Psoas muscle (tissue), 8 donors: Measurements from ENCODE around the gene PRSS33. TPM values are rescaled to one million over a fixed set of nuclear protein-coding genes. Genes with fewer than 3 reads are reported as not detected.

Experiments
- ATAC-seq, 4 donors: fragments of 200-7000 bp; cut with Tn5 transposase; one replicate each; pipeline ENCODE4 v1.9.1; 2020; ENCODE audit warnings: moderate library complexity in 3 of 4, mild to moderate bottlenecking in 2 of 4
- DNase-seq, 2 donors: peaks; one replicate each; pipeline ENCODE4 v3.0.0-alpha.2; 2020
- H3K27ac ChIP-seq: fragments of 200-600 bp; one replicate; pipeline ENCODE4 v1.8.0; 2022
- H3K27me3 ChIP-seq, 3 donors: fragments of 200-600 bp in 1 of 3; one replicate each; pipeline versions ENCODE4 v1.6.1 to v1.8.0; 2013 to 2022; ENCODE audit warnings: low read length in 2 of 3, mild to moderate bottlenecking in 2 of 3, moderate library complexity in 1 of 3; ENCODE audit not compliant: insufficient read depth in 3 of 3
- H3K36me3 ChIP-seq, 2 donors: fragments of 200-600 bp in 1 of 2; one replicate each; pipeline versions ENCODE4 v1.6.1 to v1.8.0; 2013 to 2022; ENCODE audit warnings: low read depth in 1 of 2, mild to moderate bottlenecking in 1 of 2, moderate library complexity in 1 of 2; ENCODE audit not compliant: insufficient read depth in 1 of 2
- H3K4me1 ChIP-seq: fragments of 200-600 bp; one replicate; pipeline ENCODE4 v1.8.0; 2022
- H3K4me3 ChIP-seq: fragments of 200-600 bp; one replicate; pipeline ENCODE4 v1.8.0; 2022; ENCODE audit warnings: mild to moderate bottlenecking
- H3K9me3 ChIP-seq: fragments of 200-600 bp; one replicate; pipeline ENCODE4 v1.8.0; 2022
- WGBS, 3 donors: extraction: QIAGEN DNeasy Blood & Tissue Kit; methylation state at CpG; one replicate each; pipeline versions ENCODE4 v1.1.6 to v1.1.7; 2013; 5-methylcytosine and 5-hydroxymethylcytosine counted together
- intact Hi-C, 2 donors: fragments of 100-400 bp; cut with DNase I; formaldehyde crosslinking; loops; one replicate each; pipeline versions ENCODE4 v1.11.0 to v1.14.2; 2022
- polyA plus RNA-seq, 3 donors: library from polyadenylated mRNA; stranded (reverse); fragments of 200-250 nt; gene quantifications; one replicate each; pipeline ENCODE4 v1.2.3, GENCODE V29; 2013
- total RNA-seq, 4 donors: library from RNA; stranded (reverse); fragmentation: NEBNext Ultra II Directional in 2 of 4; extraction: Animal tissue kit (Norgen Biotek cat#: 25700) in 2 of 4; gene quantifications; one replicate each; pipeline versions ENCODE4 v1.2.1 to v1.2.4, GENCODE V29; 2021 to 2023
- TF ChIP-seq, protein P1 (sequence below): fragments of 200-600 bp; IDR thresholded peaks from one replicate; pipeline ENCODE4 v1.8.0; 2022; ENCODE audit warnings: antibody characterized with exemption
- donor health status: healthy with polysubstance abuse.
- donor health status: DM: no; HTN: no; CAD: no; lungs with moderate emphysema.
- donor health status: Bipolar disorder and iron deficiency.
- donor health status: healthy.
- donor health status: DM: yes; HTN: yes; CAD: no.
- donor health status: DM: no; HTN: no; CAD: no.
- donor health status: DM: no; HTN: no; CAD: no.
- donor health status: DM: yes; HTN: yes; CAD: no.

The PRSS33 gene
- total and polyA plus RNA-seq, 7 donors = not detected

DNA sequence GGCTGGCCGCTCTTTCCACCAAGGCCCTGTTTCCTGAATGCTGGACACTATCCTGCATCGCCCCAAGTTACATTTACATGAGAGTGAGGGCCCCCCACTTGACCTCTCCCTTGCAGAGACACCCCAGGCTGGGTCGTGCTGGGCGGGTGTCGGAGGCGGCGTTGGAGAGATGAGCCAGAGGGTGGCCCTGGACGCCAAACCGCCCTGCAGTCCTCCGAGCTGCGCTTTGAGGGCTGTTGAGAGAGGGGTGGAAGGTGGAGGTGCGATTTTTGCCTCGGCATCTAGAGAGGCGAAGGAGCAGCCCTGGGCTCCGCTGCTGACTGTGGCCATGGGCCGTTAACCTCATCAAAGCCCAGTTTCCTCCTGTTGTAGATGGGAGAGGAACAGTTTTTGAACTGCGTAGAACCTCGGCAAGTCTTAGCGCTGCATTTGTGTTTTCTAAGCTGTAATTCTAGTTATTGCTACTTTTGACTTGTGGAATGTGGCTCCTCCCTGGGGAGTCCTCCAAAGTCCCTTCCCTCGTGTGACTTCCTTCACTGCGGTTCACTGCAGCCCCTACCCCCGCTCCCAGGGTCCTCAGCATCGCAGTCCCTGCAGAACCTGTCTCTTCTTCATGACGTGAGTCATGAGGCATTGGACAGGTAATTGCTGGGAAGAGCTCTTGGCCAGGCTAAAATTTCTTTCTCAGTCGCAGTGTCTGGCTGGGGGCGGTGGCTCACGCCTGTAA lies 9.3 kb downstream of the PRSS33 start:
- Histone ChIP-seq H3K27me3 (no peaks in the 10 kb centered on the region), H3K9me3 (no peaks in the 10 kb centered on the region), H3K27ac (peak overlapping the region; percentile 100), H3K36me3 (peaks cover 0 to 20% of the 10 kb centered on the region in 2 donors), H3K4me3 (peak overlapping the region; percentile 100), H3K4me1 (peaks cover 26% of the 10 kb centered on the region)
- 10 to 13% (median 10%) methylated on average over 27 of the region's 27 CpGs for WGBS, 3 donors
- peak in 1 of 2 donors; percentile 71 for DNase-seq
- ATAC-seq = peak; percentile 19 to 60 (median 49)
- TF ChIP-seq, protein P1, sequence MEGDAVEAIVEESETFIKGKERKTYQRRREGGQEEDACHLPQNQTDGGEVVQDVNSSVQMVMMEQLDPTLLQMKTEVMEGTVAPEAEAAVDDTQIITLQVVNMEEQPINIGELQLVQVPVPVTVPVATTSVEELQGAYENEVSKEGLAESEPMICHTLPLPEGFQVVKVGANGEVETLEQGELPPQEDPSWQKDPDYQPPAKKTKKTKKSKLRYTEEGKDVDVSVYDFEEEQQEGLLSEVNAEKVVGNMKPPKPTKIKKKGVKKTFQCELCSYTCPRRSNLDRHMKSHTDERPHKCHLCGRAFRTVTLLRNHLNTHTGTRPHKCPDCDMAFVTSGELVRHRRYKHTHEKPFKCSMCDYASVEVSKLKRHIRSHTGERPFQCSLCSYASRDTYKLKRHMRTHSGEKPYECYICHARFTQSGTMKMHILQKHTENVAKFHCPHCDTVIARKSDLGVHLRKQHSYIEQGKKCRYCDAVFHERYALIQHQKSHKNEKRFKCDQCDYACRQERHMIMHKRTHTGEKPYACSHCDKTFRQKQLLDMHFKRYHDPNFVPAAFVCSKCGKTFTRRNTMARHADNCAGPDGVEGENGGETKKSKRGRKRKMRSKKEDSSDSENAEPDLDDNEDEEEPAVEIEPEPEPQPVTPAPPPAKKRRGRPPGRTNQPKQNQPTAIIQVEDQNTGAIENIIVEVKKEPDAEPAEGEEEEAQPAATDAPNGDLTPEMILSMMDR = no peak
- intact Hi-C loops = no loop called here

DNA sequence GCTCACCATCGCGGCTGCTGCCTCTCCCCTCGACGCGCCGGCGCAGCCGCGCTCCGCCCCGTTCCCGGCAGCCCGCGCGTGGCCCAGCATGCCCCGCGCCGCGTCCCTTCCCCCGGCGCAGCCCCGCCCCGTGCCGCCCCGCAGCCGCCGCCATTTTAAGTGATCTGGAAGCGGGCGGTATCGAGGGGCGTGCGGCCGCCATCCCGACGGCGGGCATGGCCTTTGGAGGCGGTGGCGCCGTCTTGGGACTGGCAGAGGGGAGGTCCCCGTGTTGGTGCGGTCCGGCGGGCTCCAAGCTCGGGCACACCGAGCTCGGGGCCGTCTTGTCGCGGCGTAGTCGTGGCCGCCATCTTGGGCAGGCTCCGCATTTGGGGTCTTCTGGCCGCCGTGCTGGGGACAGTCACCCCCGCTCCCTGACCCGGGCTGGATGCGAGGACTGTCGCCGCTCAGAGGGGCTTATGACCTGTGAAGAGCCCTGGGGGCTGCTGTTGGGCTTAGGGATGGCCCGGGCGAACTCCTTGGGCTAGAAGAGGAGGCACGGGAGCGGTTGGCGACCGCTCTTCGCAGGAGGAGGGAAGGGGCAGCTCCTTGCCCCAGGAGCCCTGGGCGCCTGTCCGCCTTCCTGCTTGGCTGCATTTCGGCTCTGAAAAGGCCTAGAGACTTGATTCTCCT lies 10.0 kb downstream of the PRSS33 start, which contains the start of gene ELOB:
Gene ELOB (minus strand): TSS at position 50 of the 672 bp plus-strand sequence. CDS start 41 bp downstream, at position 9.
- H3K27ac ChIP-seq = peak within 1 kb of the TSS; percentile 100
- TF ChIP-seq, protein P1 = no peak
- H3K4me1 ChIP-seq = peaks cover 26% of the 10 kb centered on the region
- DNase-seq (peak; percentile 92 to 94), ATAC-seq (peak; percentile 89 to 96 (median 90))
- WGBS, 3 donors = 0 to 1% (median 1%) methylated on average over 36 to 70 of the region's 70 CpGs
- H3K27me3 ChIP-seq = no peaks in the 10 kb centered on the region
- H3K4me3 ChIP-seq = peak within 1 kb of the TSS; percentile 100
- intact Hi-C loops = no loop called here
- H3K36me3 ChIP-seq = peaks cover 0 to 27% of the 10 kb centered on the region in 2 donors
- no peaks in the 10 kb centered on the region for H3K9me3 ChIP-seq

DNA sequence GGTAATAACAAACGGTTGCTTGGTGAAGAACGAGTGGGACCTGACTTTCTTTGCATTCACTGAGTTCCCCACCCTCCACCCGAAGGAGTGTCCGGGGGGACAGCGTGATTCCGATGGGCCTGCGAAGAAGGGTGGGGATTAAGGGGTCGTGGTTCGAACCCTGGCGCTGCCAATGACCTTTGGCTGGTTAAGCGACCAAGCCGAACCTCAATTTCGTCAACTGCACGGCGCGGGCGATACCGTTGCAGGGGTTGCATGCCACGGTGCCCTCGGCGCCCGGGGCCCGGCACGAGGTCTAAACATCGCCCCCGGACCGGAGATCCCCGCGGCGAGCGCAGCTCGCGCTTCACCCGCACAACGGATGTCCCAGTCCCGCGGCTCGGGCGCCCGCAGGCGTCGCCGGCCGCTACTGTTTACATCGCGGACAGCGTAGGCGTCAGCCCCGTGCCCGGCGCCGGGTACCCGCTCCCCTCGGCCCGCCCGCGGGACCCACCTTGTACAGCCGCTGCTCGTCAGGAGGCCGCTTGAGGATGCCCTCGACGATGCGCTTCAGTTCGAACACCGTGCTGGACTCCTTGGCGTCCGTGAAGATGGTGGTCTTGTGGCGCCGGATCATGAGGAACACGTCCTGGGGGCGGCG lies 10.7 kb downstream of the PRSS33 start:
- Histone ChIP-seq H3K4me3 (peak overlapping the region; percentile 100), H3K27me3 (no peaks in the 10 kb centered on the region), H3K4me1 (peaks cover 30% of the 10 kb centered on the region), H3K36me3 (peaks cover 0 to 35% of the 10 kb centered on the region in 2 donors), H3K9me3 (no peaks in the 10 kb centered on the region), H3K27ac (peak overlapping the region; percentile 81)
- DNase-seq (no peak), ATAC-seq (peak in 3 of 4 donors; percentile 1 to 6 (median 1))
- WGBS, 3 donors = 0 to 1% (median 0%) methylated on average over 59 to 72 of the region's 72 CpGs
- intact Hi-C loops = no loop called here
- TF ChIP-seq, protein P1 = no peak

DNA sequence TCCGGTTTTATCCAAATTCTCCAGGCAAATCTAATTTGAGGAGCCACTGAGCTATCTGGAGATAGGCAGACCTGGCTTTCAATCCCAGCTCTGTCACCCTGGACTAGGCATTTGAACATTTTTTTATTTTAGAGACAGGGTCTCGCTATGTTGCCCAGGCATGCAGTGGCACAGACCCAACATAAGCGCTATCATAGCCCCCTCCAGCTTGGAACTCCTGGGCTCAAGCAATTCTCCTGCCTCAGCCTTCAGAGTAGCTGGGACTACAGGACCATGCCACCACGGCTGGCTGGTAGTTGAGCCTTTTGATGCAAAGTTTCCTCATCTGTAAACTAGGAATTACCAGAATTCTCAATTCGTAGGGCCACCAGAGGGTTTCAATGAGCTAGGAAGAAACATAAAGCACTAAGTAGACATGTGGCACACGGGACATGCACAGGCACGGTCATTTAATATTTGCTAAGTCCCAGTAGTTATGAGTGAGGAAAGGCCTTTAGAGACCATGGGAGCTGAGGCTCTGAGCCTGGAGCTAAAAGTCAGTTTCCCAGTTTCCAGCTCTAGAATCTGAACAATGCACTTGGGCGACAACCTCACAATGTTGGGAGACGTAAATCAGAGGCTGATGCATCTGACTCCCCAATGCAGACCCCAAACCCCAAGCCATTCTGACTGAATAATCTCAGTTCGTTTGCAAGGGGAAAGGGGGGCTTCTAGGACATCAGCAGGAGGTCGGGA lies 11.4 kb downstream of the PRSS33 start:
- intact Hi-C loops = no loop called here
- Histone ChIP-seq H3K4me1 (peaks cover 30% of the 10 kb centered on the region), H3K27ac (peak overlapping the region; percentile 81), H3K9me3 (no peaks in the 10 kb centered on the region), H3K4me3 (peak overlapping the region; percentile 100), H3K27me3 (no peaks in the 10 kb centered on the region), H3K36me3 (peaks cover 0 to 42% of the 10 kb centered on the region in 2 donors)
- no peak for ATAC-seq
- 35 to 43% (median 41%) methylated on average over 11 of the region's 11 CpGs for WGBS, 3 donors
- TF ChIP-seq, protein P1 = no peak
- no peak for DNase-seq
